ENCODE results near the gene LRRC8D. TPM values are rescaled to one million over a fixed set of nuclear protein-coding genes. Genes with fewer than 3 reads are reported as not detected.

LRRC8D gene
- total RNA-seq, 1 donor from 2014 or later, result 30.6 TPM

DNA sequence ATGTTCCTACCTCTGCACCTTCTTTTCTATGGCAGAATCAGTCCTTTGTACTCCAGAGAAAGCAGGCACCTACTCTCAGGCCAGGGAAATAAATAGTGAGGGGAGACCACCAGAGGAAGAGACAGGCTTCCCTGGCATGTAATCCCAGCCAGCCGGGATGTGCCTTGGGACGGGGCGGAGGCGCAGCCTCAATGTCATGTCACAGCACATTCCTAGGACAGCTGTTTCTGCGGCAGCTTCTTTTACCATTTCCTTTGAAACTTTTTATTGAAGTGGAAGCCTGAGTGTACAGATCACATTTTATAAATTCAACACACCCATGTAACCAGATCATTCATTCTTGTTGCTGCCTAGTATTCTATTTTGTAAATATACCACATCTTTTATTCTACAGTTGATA, 106.2 kb downstream of the LRRC8D start:
- TF ChIP-seq, protein P1, sequence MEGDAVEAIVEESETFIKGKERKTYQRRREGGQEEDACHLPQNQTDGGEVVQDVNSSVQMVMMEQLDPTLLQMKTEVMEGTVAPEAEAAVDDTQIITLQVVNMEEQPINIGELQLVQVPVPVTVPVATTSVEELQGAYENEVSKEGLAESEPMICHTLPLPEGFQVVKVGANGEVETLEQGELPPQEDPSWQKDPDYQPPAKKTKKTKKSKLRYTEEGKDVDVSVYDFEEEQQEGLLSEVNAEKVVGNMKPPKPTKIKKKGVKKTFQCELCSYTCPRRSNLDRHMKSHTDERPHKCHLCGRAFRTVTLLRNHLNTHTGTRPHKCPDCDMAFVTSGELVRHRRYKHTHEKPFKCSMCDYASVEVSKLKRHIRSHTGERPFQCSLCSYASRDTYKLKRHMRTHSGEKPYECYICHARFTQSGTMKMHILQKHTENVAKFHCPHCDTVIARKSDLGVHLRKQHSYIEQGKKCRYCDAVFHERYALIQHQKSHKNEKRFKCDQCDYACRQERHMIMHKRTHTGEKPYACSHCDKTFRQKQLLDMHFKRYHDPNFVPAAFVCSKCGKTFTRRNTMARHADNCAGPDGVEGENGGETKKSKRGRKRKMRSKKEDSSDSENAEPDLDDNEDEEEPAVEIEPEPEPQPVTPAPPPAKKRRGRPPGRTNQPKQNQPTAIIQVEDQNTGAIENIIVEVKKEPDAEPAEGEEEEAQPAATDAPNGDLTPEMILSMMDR (IDR thresholded peaks at IDR 0.05; ENCODE audit: insufficient read depth, low read length, poor library complexity, severe bottlenecking), result no peak
- H3K36me3 ChIP-seq (ENCODE audit: control insufficient read depth, insufficient read depth, low read length), result no peaks in the 10 kb centered on the region
- H3K4me3 ChIP-seq (ENCODE audit: low read depth, low read length), result no peak overlapping the region
- no peak for DNase-seq (ENCODE audit: low read depth)
- no peaks in the 10 kb centered on the region for H3K27me3 ChIP-seq (ENCODE audit: control insufficient read depth, insufficient read depth, low read length)

DNA sequence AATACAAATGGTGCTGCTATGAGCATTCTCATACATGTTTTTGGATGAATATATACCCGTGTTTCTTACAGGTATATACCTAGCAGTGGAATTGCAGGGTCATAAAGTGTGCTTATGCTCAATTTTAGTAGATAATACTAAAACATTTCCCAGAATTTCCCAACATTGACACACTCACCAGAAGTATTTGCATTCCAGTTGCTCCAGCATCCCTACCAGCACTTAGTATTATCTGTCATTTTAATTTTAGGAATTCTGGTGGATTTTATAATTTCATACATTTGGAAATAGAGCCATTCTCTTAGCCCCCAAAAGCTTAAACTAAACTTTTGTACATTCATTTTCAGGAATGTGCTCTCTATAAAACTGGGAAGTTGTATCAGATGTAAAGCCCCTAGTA, 106.6 kb downstream of the LRRC8D start:
- H3K27me3 ChIP-seq (ENCODE audit: control insufficient read depth, insufficient read depth, low read length), result no peaks in the 10 kb centered on the region
- TF ChIP-seq, protein P1 (IDR thresholded peaks at IDR 0.05; ENCODE audit: insufficient read depth, low read length, poor library complexity, severe bottlenecking), result no peak
- no peak overlapping the region for H3K4me3 ChIP-seq (ENCODE audit: low read depth, low read length)
- DNase-seq (ENCODE audit: low read depth), result no peak
- H3K36me3 ChIP-seq (ENCODE audit: control insufficient read depth, insufficient read depth, low read length), result no peaks in the 10 kb centered on the region

DNA sequence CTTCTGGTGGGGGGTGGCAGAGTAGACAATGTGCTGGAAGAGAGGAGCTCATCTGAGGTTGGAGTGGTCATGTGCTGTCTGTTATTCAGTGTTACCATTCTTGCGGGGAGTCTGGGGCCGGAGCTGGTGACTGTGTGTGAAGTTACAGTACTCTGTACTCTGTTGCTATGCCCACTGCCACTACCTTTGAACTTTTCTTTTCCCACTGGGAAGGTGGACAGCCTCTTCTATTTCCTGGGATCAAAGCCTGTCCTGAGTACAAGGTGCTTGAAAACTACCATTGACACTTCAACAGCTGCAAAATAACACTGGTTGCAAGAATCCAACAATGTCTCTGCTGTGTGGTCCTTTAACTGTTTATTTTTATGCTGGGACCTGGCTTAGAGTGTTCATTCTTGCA, 107.7 kb downstream of the LRRC8D start:
- no peaks in the 10 kb centered on the region for H3K27me3 ChIP-seq (ENCODE audit: control insufficient read depth, insufficient read depth, low read length)
- DNase-seq (ENCODE audit: low read depth), result no peak
- H3K36me3 ChIP-seq (ENCODE audit: control insufficient read depth, insufficient read depth, low read length), result peaks cover 2% of the 10 kb centered on the region
- H3K4me3 ChIP-seq (ENCODE audit: low read depth, low read length), result no peak overlapping the region
- TF ChIP-seq, protein P1 (IDR thresholded peaks at IDR 0.05; ENCODE audit: insufficient read depth, low read length, poor library complexity, severe bottlenecking), result no peak

DNA sequence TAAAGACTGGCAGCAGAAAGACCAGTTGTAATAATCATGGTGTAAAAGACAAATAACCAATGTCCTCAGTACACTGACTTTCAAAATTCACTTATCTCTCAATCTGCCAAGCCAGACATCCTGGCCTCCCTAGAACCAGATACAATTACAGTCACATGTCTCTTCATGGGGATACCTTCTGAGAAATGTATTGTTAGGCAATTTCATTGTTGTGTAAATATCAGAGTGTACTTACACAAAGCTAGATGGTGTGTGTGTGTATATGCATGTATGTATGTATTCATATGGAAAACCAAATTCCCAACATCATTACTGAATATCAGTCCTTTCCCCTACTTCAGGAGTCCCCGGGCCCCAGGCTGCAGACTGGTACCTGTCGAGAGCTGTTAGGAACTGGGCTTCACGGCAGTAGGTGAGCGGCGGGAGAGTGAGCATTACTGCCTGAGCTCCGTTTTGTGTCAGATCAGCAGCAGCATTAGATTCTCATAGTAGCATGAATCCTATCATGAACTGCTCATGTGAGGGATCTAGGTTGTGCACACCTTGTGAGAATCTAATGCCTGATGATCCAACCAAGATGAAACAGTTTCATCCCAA, 108.7 kb downstream of the LRRC8D start:
- Histone ChIP-seq H3K27me3 (ENCODE audit: control insufficient read depth, insufficient read depth, low read length) (no peaks in the 10 kb centered on the region), H3K36me3 (ENCODE audit: control insufficient read depth, insufficient read depth, low read length) (peaks cover 2% of the 10 kb centered on the region), H3K4me3 (ENCODE audit: low read depth, low read length) (no peak overlapping the region)
- no peak for DNase-seq (ENCODE audit: low read depth)
- TF ChIP-seq, protein P1 (IDR thresholded peaks at IDR 0.05; ENCODE audit: insufficient read depth, low read length, poor library complexity, severe bottlenecking), result no peak

DNA sequence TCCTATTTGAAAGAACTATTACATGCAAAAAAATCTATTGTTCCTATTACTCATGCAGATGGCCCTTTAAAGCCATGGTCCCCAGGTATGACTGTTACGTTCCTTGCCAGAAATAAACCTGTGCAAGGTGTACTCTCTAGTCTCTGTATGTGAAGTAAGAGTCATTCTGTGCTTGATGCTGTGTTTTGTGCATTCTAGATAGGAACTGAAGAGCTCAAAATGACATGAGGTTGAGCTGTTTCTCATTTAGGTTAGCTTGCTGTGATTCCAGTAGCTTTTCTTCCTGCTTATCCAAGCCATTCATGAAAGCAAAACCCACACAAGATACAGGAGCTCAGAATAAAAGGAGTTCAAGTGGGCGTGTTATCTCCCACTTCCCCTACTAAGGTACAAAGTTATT, 109.7 kb downstream of the LRRC8D start:
- TF ChIP-seq, protein P1 (IDR thresholded peaks at IDR 0.05; ENCODE audit: insufficient read depth, low read length, poor library complexity, severe bottlenecking), result no peak
- DNase-seq (ENCODE audit: low read depth), result no peak
- no peak overlapping the region for H3K4me3 ChIP-seq (ENCODE audit: low read depth, low read length)
- H3K27me3 ChIP-seq (ENCODE audit: control insufficient read depth, insufficient read depth, low read length), result no peaks in the 10 kb centered on the region
- H3K36me3 ChIP-seq (ENCODE audit: control insufficient read depth, insufficient read depth, low read length), result peaks cover 2% of the 10 kb centered on the region

DNA sequence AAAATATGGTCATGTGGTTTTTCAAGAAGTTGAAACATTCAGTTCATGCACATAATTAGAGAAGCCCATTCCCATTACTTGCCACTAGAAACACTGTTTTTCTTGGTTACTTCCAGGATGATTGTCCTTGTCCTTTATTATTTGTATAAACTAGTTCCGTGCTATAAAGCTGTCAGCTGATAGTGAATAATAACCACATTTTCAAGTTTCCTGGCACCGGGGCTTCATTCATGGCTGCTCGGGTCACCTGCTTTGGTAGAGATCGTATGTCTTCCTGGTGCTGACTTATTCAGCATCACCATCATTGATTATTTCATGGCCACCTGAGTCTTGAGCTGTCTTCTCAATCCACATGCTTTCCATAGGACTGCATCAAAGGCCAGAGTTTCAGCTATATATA, 111.1 kb downstream of the LRRC8D start:
- Histone ChIP-seq H3K27me3 (ENCODE audit: control insufficient read depth, insufficient read depth, low read length) (no peaks in the 10 kb centered on the region), H3K36me3 (ENCODE audit: control insufficient read depth, insufficient read depth, low read length) (peaks cover 2% of the 10 kb centered on the region), H3K4me3 (ENCODE audit: low read depth, low read length) (no peak overlapping the region)
- DNase-seq (ENCODE audit: low read depth), result no peak
- TF ChIP-seq, protein P1 (IDR thresholded peaks at IDR 0.05; ENCODE audit: insufficient read depth, low read length, poor library complexity, severe bottlenecking), result no peak
